GM21390 (cell line): Measurements from ENCODE around the gene DHX15.
"Not testable (repeated sequence)": the region's sequence is repeated elsewhere in the genome, so short reads cannot be mapped to it uniquely, and the experiment has no call there.

Experiments
- ATAC-seq: cut with Tn5 transposase; IDR thresholded peaks from one replicate; pipeline ENCODE4 v1.9.1; 2021; ENCODE audit not compliant: unreplicated experiment

Gene DHX15

GRCh38 chr4:24550441-24551175, 33.7 kb downstream of the DHX15 start:
- ATAC-seq: no peak

- no peak for ATAC-seq
Observed at GRCh38 chr4:24547979-24548378, 36.4 kb downstream of the DHX15 start.

- ATAC-seq: no peak
Observed at GRCh38 chr4:24544208-24544988, 40.0 kb downstream of the DHX15 start.

- ATAC-seq: no peak
Observed at GRCh38 chr4:24537025-24537424, 47.3 kb downstream of the DHX15 start.

- no peak for ATAC-seq
Observed at GRCh38 chr4:24535399-24535798, 49.0 kb downstream of the DHX15 start.

- no peak for ATAC-seq
Observed at GRCh38 chr4:24533364-24533763, 51.0 kb downstream of the DHX15 start.

GRCh38 chr4:24529555-24529954, 54.8 kb downstream of the DHX15 start:
- ATAC-seq: no peak

GRCh38 chr4:24527371-24527770, 57.0 kb downstream of the DHX15 start:
- no peak for ATAC-seq

GRCh38 chr4:24521544-24521943, 62.8 kb downstream of the DHX15 start:
- ATAC-seq: no peak

GRCh38 chr4:24519649-24520048, 64.7 kb downstream of the DHX15 start:
- no peak for ATAC-seq

- no peak for ATAC-seq
Observed at GRCh38 chr4:24517676-24518075, 66.7 kb downstream of the DHX15 start.

- ATAC-seq: no peak
Observed at GRCh38 chr4:24516926-24517325, 67.4 kb downstream of the DHX15 start.

GRCh38 chr4:24515698-24516097, 68.7 kb downstream of the DHX15 start:
- ATAC-seq: no peak

GRCh38 chr4:24514808-24515207, 69.5 kb downstream of the DHX15 start:
- ATAC-seq: no peak

- ATAC-seq: no peak
Observed at GRCh38 chr4:24513718-24514117, 70.6 kb downstream of the DHX15 start.

GRCh38 chr4:24511371-24512063, 72.8 kb downstream of the DHX15 start:
- no peak for ATAC-seq

- ATAC-seq: no peak
Observed at GRCh38 chr4:24510091-24510490, 74.3 kb downstream of the DHX15 start.

- ATAC-seq: no peak
Observed at GRCh38 chr4:24508541-24508940, 75.8 kb downstream of the DHX15 start.

GRCh38 chr4:24507439-24507838, 76.9 kb downstream of the DHX15 start:
- ATAC-seq: no peak

GRCh38 chr4:24503090-24503489, 81.3 kb downstream of the DHX15 start:
- ATAC-seq: not testable (repeated sequence)

GRCh38 chr4:24497221-24497620, 87.1 kb downstream of the DHX15 start:
- no peak for ATAC-seq

GRCh38 chr4:24496597-24496996, 87.8 kb downstream of the DHX15 start:
- ATAC-seq: no peak
